Kidney epithelial cell (primary cell): ENCODE data around the gene DEFB132. TPM values are rescaled to one million over a fixed set of nuclear protein-coding genes. Genes with fewer than 3 reads are reported as not detected.

Experiments used
- DNase-seq: peaks from one replicate; pipeline ENCODE4 v3.0.0-alpha.2; 2010; ENCODE audit warnings: low read depth
- H3K27me3 ChIP-seq: 2 replicates; pipeline ENCODE4 v1.6.0; 2011; ENCODE audit warnings: low read length; ENCODE audit not compliant: control insufficient read depth, insufficient read depth
- H3K36me3 ChIP-seq: 2 replicates; pipeline ENCODE4 v1.5.1; 2011; ENCODE audit warnings: low read length; ENCODE audit not compliant: control insufficient read depth, insufficient read depth
- H3K4me3 ChIP-seq: 2 replicates; pipeline ENCODE4 v1.5.1; 2011; ENCODE audit warnings: low read depth, mild to moderate bottlenecking, control low read depth, low read length
- CTCF ChIP-seq: IDR thresholded peaks from 2 replicates; pipeline ENCODE4 v1.5.1; 2011; ENCODE audit warnings: mild to moderate bottlenecking, moderate library complexity, low read length, control low read depth, inconsistent platforms; ENCODE audit not compliant: insufficient read depth, poor library complexity, severe bottlenecking
- total RNA-seq: library from RNA; depleted of rRNA; stranded (reverse); fragments of >200 nt; gene quantifications from 2 replicates; pipeline ENCODE4 v1.2.3, GENCODE V29; 2015

DEFB132 gene
- total RNA-seq, 1 donor from 2014 or later, result not detected

- DNase-seq, result no peak
- no peak for TF ChIP-seq CTCF
- Histone ChIP-seq H3K4me3 (no peak overlapping the region), H3K27me3 (no peaks in the 10 kb centered on the region), H3K36me3 (no peaks in the 10 kb centered on the region)
Observed at GRCh38 chr20:277496-277781, 19.9 kb downstream of the DEFB132 start.

- no peaks in the 10 kb centered on the region for H3K36me3 ChIP-seq
- no peaks in the 10 kb centered on the region for H3K27me3 ChIP-seq
- DNase-seq, result no peak
- no peak overlapping the region for H3K4me3 ChIP-seq
- no peak for TF ChIP-seq CTCF
Observed at GRCh38 chr20:278181-278580, 20.7 kb downstream of the DEFB132 start.

DNA sequence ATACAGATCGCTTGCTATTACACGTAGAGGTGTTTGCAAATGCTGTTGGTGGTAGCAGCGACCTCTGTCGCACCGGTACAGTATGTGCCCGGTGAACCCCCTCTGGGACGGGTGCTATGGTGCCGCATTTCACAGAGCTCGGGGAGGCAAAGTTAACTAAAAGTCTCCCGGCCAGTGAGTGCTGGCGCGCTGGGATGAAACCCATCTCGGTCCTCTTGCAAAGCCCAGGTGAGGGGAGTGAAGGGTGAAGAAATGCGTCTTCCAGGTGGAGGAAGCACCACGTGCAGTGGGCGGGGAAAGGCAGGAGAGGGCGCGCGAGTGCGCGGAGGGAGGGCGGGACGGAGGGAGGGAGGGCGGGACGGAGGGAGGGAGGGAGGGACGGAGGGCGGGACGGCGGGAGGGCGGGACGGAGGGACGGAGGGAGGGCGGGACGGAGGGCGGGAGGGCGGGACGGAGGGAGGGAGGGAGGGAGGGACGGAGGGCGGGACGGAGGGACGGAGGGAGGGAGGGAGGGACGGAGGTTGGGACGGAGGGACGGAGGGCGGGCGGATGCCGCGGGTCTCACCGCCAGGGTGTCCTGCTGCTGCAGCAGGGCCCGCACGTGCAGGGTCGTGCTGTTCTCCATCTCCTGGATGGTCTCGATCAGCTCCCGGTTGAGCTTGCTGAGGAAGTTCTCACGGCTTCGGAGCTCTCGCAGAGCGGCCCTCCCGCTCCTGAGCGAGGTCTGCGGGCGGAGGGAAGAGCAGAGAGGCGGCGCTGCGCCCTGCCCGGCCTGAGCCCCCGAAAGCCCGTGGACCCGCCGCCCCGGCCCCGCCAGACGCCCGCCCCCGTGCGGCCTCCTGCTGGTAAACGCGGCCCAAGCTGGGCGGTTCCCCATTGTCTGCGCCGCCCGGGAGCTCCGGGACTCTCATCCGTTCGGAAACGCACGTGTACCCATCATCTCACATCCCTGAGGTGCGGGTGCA, 21.4 kb downstream of the DEFB132 start:
- DNase-seq, result no peak
- H3K27me3 ChIP-seq, result no peaks in the 10 kb centered on the region
- H3K36me3 ChIP-seq, result no peaks in the 10 kb centered on the region
- TF ChIP-seq CTCF, result no peak
- H3K4me3 ChIP-seq, result no peak overlapping the region

GRCh38 chr20:284172-284571, 26.6 kb downstream of the DEFB132 start:
- Histone ChIP-seq H3K36me3 (no peaks in the 10 kb centered on the region), H3K27me3 (no peaks in the 10 kb centered on the region), H3K4me3 (no peak overlapping the region)
- no peak for TF ChIP-seq CTCF
- no peak for DNase-seq

DNA sequence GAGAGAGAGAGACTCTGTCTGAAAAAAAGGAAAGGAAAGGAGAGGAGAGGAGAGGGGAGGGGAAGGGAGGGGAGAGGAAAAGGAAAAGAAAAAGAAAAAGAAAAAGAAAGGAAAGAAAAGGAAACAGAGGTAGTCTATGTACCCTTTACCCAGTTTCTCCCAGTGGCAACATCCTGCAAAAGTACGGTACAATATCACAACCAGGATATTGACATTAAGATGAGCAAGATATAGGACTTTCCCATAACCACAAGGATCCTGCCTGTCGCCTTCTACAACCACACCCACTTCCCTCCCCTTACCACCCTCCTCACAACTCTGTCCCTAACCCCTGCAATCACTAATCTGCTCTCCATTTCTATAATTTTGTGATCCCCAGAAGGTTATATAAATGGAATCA, 29.0 kb downstream of the DEFB132 start:
- no peak for DNase-seq
- TF ChIP-seq CTCF, result no peak

GRCh38 chr20:288956-289692, 31.6 kb downstream of the DEFB132 start:
- no peak for DNase-seq
- Histone ChIP-seq H3K36me3 (no peaks in the 10 kb centered on the region), H3K27me3 (no peaks in the 10 kb centered on the region), H3K4me3 (no peak overlapping the region)
- TF ChIP-seq CTCF, result no peak

More for the DNA sequence above, 29.0 kb downstream of the DEFB132 start:
- H3K4me3 ChIP-seq, result no peak overlapping the region
- H3K27me3 ChIP-seq, result no peaks in the 10 kb centered on the region
- H3K36me3 ChIP-seq, result no peaks in the 10 kb centered on the region
